NCI-H1930 (cell line): Measurements from ENCODE around the gene PLCXD3.
"Not testable (repeated sequence)": the region's sequence is repeated elsewhere in the genome, so short reads cannot be mapped to it uniquely, and the experiment has no call there.

Source experiments
- DNase-seq, 2 experiments: peaks; one replicate each; lab custom pipeline; 2025; lab: John Stamatoyannopoulos, UW

Gene PLCXD3

GRCh38 chr5:41346609-41347008 lies 163.8 kb downstream of the PLCXD3 start:
- no peak for DNase-seq

GRCh38 chr5:41345295-41345694 lies 165.1 kb downstream of the PLCXD3 start:
- no peak for DNase-seq

- no peak for DNase-seq
These were observed 171.1 kb downstream of the PLCXD3 start for GRCh38 chr5:41339339-41339738.

- DNase-seq, result no peak
These were observed 172.2 kb downstream of the PLCXD3 start for GRCh38 chr5:41338136-41338675.

- DNase-seq, result no peak
These were observed 172.7 kb downstream of the PLCXD3 start for GRCh38 chr5:41337724-41338123.

GRCh38 chr5:41337216-41337615 lies 173.2 kb downstream of the PLCXD3 start:
- DNase-seq, result no peak

GRCh38 chr5:41336471-41336870 lies 173.9 kb downstream of the PLCXD3 start:
- no peak for DNase-seq

- no peak for DNase-seq
These were observed 174.7 kb downstream of the PLCXD3 start for GRCh38 chr5:41335596-41336181.

- no peak for DNase-seq
These were observed 175.6 kb downstream of the PLCXD3 start for GRCh38 chr5:41334758-41335157.

- no peak for DNase-seq
These were observed 176.2 kb downstream of the PLCXD3 start for GRCh38 chr5:41334221-41334620.

GRCh38 chr5:41325074-41325473 lies 185.3 kb downstream of the PLCXD3 start:
- DNase-seq, result no peak

- not testable (repeated sequence) for DNase-seq
These were observed 187.6 kb downstream of the PLCXD3 start for GRCh38 chr5:41322826-41323225.

- no peak for DNase-seq
These were observed 197.8 kb downstream of the PLCXD3 start for GRCh38 chr5:41312478-41313060.

GRCh38 chr5:41312066-41312465 lies 198.3 kb downstream of the PLCXD3 start:
- DNase-seq, result no peak

GRCh38 chr5:41309275-41309674 lies 201.1 kb downstream of the PLCXD3 start:
- no peak for DNase-seq

GRCh38 chr5:41306005-41306404 lies 204.4 kb downstream of the PLCXD3 start:
- no peak for DNase-seq

- no peak for DNase-seq
These were observed 205.3 kb downstream of the PLCXD3 start for GRCh38 chr5:41305056-41305455.

GRCh38 chr5:41296066-41296465 lies 214.3 kb downstream of the PLCXD3 start:
- DNase-seq, result no peak

GRCh38 chr5:41291323-41291722 lies 219.1 kb downstream of the PLCXD3 start:
- DNase-seq, result no peak

- DNase-seq, result no peak
These were observed 219.6 kb downstream of the PLCXD3 start for GRCh38 chr5:41290810-41291209.

- no peak for DNase-seq
These were observed 220.4 kb downstream of the PLCXD3 start for GRCh38 chr5:41289970-41290464.

GRCh38 chr5:41286696-41287095 lies 223.7 kb downstream of the PLCXD3 start:
- no peak for DNase-seq

- no peak for DNase-seq
These were observed 224.2 kb downstream of the PLCXD3 start for GRCh38 chr5:41286165-41286564.

GRCh38 chr5:41284938-41285337 lies 225.5 kb downstream of the PLCXD3 start:
- DNase-seq, result no peak
